H1 (cell line): ENCODE results near the gene BCAS3. TPM values are rescaled to one million over a fixed set of nuclear protein-coding genes. Genes with fewer than 3 reads are reported as not detected.

ENCODE experiments used
- CEBPB ChIP-seq: IDR thresholded peaks from 2 replicates; pipeline ENCODE4 v1.6.1; 2012; ENCODE audit warnings: low read depth, low read length
- E2F6 ChIP-seq: IDR thresholded peaks from 2 replicates; pipeline ENCODE4 v1.6.1; 2012; ENCODE audit warnings: inconsistent platforms
- JUND ChIP-seq: IDR thresholded peaks from 2 replicates; pipeline ENCODE4 v1.6.1; 2011; ENCODE audit warnings: mild to moderate bottlenecking, improper control_type of control experiment, low read length
- NANOG ChIP-seq: IDR thresholded peaks from 2 replicates; pipeline ENCODE4 v1.6.1; 2011; ENCODE audit warnings: low read length, low read depth, mild to moderate bottlenecking, inconsistent platforms; ENCODE audit not compliant: insufficient read depth, poor library complexity, severe bottlenecking
- RBBP5 ChIP-seq: IDR thresholded peaks from 2 replicates; pipeline ENCODE4 v1.7.1; 2012; ENCODE audit warnings: low read depth, mild to moderate bottlenecking, inconsistent platforms, low read length, moderate library complexity, borderline replicate concordance
- SP4 ChIP-seq: IDR thresholded peaks from 2 replicates; pipeline ENCODE4 v1.6.1; 2012; ENCODE audit warnings: low read length, inconsistent platforms
- TAF1 ChIP-seq: IDR thresholded peaks from 2 replicates; pipeline ENCODE4 v1.6.1; 2011; ENCODE audit warnings: mild to moderate bottlenecking, low read depth, low read length
- polyA plus RNA-seq, 7 experiments: library from polyadenylated mRNA; depleted of rRNA in 3 of 7; stranded (reverse) in 5 of 7; unstranded in 2 of 7; fragments of >200 nt in 5 of 7; fragments of 200-250 nt in 2 of 7; gene quantifications; 1 replicate in 5 of 7; 2 replicates in 1 of 7; 4 replicates in 1 of 7; pipeline versions ENCODE4 v1.2.1 to v1.2.3, GENCODE V29; 2011 to 2013; ENCODE audit warnings: missing spikeins in 2 of 7, mixed read lengths in 2 of 7
- total RNA-seq: library from RNA; stranded (reverse); fragmentation: NEBNext Ultra II Directional; extraction: Animal tissue kit (Norgen Biotek cat#: 25700); gene quantifications from 2 replicates; pipeline ENCODE4 v1.2.1, GENCODE V29; 2021

The BCAS3 gene
- total and polyA plus RNA-seq, 2 of the 8 experiments (the other 6 are each of a cell fraction or from before 2014, with no cell fraction given): 9.9 to 13.3 TPM

DNA sequence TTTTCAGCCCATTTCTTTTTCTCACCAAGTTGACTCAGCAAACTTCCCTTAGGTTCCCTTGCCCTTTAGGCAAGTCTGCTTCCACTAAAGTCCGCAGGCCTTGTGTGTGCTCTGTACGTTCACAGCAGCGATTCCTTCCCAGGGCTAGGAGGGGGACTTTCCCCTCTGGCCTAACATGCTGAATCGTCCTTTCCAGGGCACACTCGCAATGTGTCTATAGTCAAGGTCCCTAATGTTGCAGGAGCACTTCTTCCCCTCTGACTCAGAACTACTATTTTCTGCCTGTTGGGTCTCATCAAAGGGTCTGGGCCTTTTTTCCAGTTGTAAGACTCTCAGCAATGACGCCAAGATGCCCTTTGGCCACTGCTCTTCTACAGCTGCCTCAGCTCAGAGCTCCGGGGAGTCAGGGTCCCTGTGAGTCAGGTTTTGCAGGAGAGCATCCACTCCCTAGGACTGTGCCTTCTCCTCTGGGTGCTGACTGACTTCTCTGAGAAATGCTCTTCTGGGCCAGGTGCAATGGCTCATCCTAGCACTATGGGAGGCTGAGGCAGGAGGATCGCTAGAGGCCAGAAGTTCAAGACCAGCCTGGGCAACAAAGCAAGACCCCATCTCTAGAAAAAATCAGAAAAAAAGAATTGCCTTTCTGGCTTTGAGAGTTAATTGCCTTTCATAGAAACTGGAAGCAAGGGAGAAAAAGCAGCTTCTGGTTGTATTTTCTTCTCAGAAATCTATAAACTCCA, 657.6 kb downstream of the BCAS3 start (continued):
- TF ChIP-seq E2F6 (no peak), NANOG (no peak), SP4 (no peak), TAF1 (no peak), JUND (no peak), CEBPB (no peak), RBBP5 (no peak)
